Activated CD4-positive, alpha-beta memory T cell treated with anti-CD3 and anti-CD28 coated beads for 36 hours (primary cell): ENCODE results near the gene GRM8. TPM values are rescaled to one million over a fixed set of nuclear protein-coding genes. Genes with fewer than 3 reads are reported as not detected.

Experiments
- CTCF ChIA-PET: fragments of 350-600 bp; sonication (Branson Sonifier 250); formaldehyde crosslinking; loops from one replicate; lab custom pipeline; 2021; ENCODE audit warnings: antibody characterized with exemption, inconsistent platforms; lab: Charles Lee
- POLR2A ChIA-PET: fragments of 350-600 bp; sonication (Branson Sonifier 250); formaldehyde crosslinking; loops from one replicate; lab custom pipeline; 2021; ENCODE audit warnings: antibody characterized with exemption; lab: Charles Lee
- DNase-seq: peaks from one replicate; pipeline ENCODE4 v3.0.0-alpha.2; 2020
- H3K27ac Mint-ChIP-seq: one replicate; pipeline ENCODE4 v1.8.0; 2021; ENCODE audit warnings: mixed read lengths
- H3K27me3 Mint-ChIP-seq: one replicate; pipeline ENCODE4 v1.8.0; 2021; ENCODE audit warnings: mixed read lengths
- H3K36me3 Mint-ChIP-seq: one replicate; pipeline ENCODE4 v1.8.0; 2021; ENCODE audit warnings: mixed read lengths
- H3K4me1 Mint-ChIP-seq: one replicate; pipeline ENCODE4 v1.8.0; 2021; ENCODE audit warnings: low read depth, mixed read lengths
- H3K4me3 Mint-ChIP-seq: one replicate; pipeline ENCODE4 v1.8.0; 2021; ENCODE audit warnings: mild to moderate bottlenecking, mixed read lengths
- H3K9me3 Mint-ChIP-seq: one replicate; pipeline ENCODE4 v1.8.0; 2021; ENCODE audit warnings: mixed read lengths
- intact Hi-C: fragments of 100-400 bp; cut with micrococcal nuclease; formaldehyde crosslinking; loops from one replicate; pipeline ENCODE4 v1.15.1; 2023
- total RNA-seq, 2 experiments: library from RNA; stranded (reverse); gene quantifications; one replicate each; pipeline ENCODE4 v1.2.3, GENCODE V29; 2021

The GRM8 gene
- total RNA-seq, 2 experiments from 2014 or later = not detected

GRCh38 chr7:126790763-126791162 is 462.0 kb downstream of the GRM8 start:
- CTCF ChIA-PET = no interaction called here

GRCh38 chr7:126783613-126784012 is 469.1 kb downstream of the GRM8 start:
- POLR2A ChIA-PET = no interaction called here
- H3K4me1 Mint-ChIP-seq = no peaks in the 10 kb centered on the region
- H3K36me3 Mint-ChIP-seq = no peaks in the 10 kb centered on the region
- intact Hi-C loops = no loop called here
- H3K9me3 Mint-ChIP-seq = no peaks in the 10 kb centered on the region
- no peak for DNase-seq
- CTCF ChIA-PET = no interaction called here
- H3K27me3 Mint-ChIP-seq = peaks cover 4% of the 10 kb centered on the region
- no peak overlapping the region for H3K27ac Mint-ChIP-seq
- no peak overlapping the region for H3K4me3 Mint-ChIP-seq

More at GRCh38 chr7:126790763-126791162, 462.0 kb downstream of the GRM8 start:
- H3K27me3 Mint-ChIP-seq = peaks cover 2% of the 10 kb centered on the region
- DNase-seq = no peak
- H3K4me1 Mint-ChIP-seq = no peaks in the 10 kb centered on the region
- no peaks in the 10 kb centered on the region for H3K9me3 Mint-ChIP-seq
- no peak overlapping the region for H3K4me3 Mint-ChIP-seq
- no peak overlapping the region for H3K27ac Mint-ChIP-seq
- H3K36me3 Mint-ChIP-seq = no peaks in the 10 kb centered on the region
- intact Hi-C loops = no loop called here
- POLR2A ChIA-PET = no interaction called here

GRCh38 chr7:126780993-126781392 is 471.7 kb downstream of the GRM8 start:
- Mint-ChIP-seq H3K27me3 (peaks cover 4% of the 10 kb centered on the region), H3K9me3 (no peaks in the 10 kb centered on the region), H3K36me3 (no peaks in the 10 kb centered on the region), H3K4me3 (no peak overlapping the region), H3K27ac (no peak overlapping the region), H3K4me1 (no peaks in the 10 kb centered on the region)
- intact Hi-C loops = no loop called here
- no peak for DNase-seq
- ChIA-PET CTCF (no interaction called here), POLR2A (no interaction called here)

GRCh38 chr7:126778101-126778500 is 474.6 kb downstream of the GRM8 start:
- CTCF ChIA-PET = no interaction called here
- H3K36me3 Mint-ChIP-seq = no peaks in the 10 kb centered on the region
- no peaks in the 10 kb centered on the region for H3K9me3 Mint-ChIP-seq
- peaks cover 4% of the 10 kb centered on the region for H3K27me3 Mint-ChIP-seq
- intact Hi-C loops = no loop called here
- no peaks in the 10 kb centered on the region for H3K4me1 Mint-ChIP-seq
- no peak overlapping the region for H3K4me3 Mint-ChIP-seq
- POLR2A ChIA-PET = no interaction called here
- DNase-seq = no peak
- no peak overlapping the region for H3K27ac Mint-ChIP-seq

- Mint-ChIP-seq H3K9me3 (no peaks in the 10 kb centered on the region), H3K4me3 (no peak overlapping the region), H3K36me3 (no peaks in the 10 kb centered on the region), H3K4me1 (no peaks in the 10 kb centered on the region), H3K27me3 (peaks cover 5% of the 10 kb centered on the region), H3K27ac (no peak overlapping the region)
- CTCF ChIA-PET = no interaction called here
- intact Hi-C loops = no loop called here
- DNase-seq = no peak
- POLR2A ChIA-PET = no interaction called here
Measured at GRCh38 chr7:126776498-126776897, 476.2 kb downstream of the GRM8 start.

- H3K27ac Mint-ChIP-seq = no peak overlapping the region
- no peak for DNase-seq
- intact Hi-C loops = no loop called here
- H3K9me3 Mint-ChIP-seq = no peaks in the 10 kb centered on the region
- ChIA-PET POLR2A (no interaction called here), CTCF (no interaction called here)
- no peak overlapping the region for H3K4me3 Mint-ChIP-seq
- H3K36me3 Mint-ChIP-seq = no peaks in the 10 kb centered on the region
- no peaks in the 10 kb centered on the region for H3K4me1 Mint-ChIP-seq
- peaks cover 2% of the 10 kb centered on the region for H3K27me3 Mint-ChIP-seq
Measured at GRCh38 chr7:126774077-126774476, 478.7 kb downstream of the GRM8 start.

GRCh38 chr7:126768836-126769235 is 483.9 kb downstream of the GRM8 start:
- no peaks in the 10 kb centered on the region for H3K4me1 Mint-ChIP-seq
- H3K36me3 Mint-ChIP-seq = no peaks in the 10 kb centered on the region
- POLR2A ChIA-PET = no interaction called here
- CTCF ChIA-PET = no interaction called here
- H3K4me3 Mint-ChIP-seq = no peak overlapping the region
- no peaks in the 10 kb centered on the region for H3K9me3 Mint-ChIP-seq
- intact Hi-C loops = no loop called here
- H3K27ac Mint-ChIP-seq = no peak overlapping the region
- no peak for DNase-seq
- H3K27me3 Mint-ChIP-seq = peaks cover 2% of the 10 kb centered on the region

GRCh38 chr7:126760914-126761577 is 491.7 kb downstream of the GRM8 start:
- H3K36me3 Mint-ChIP-seq = no peaks in the 10 kb centered on the region

GRCh38 chr7:126755381-126755780 is 497.4 kb downstream of the GRM8 start:
- H3K9me3 Mint-ChIP-seq = no peaks in the 10 kb centered on the region
- no peaks in the 10 kb centered on the region for H3K27me3 Mint-ChIP-seq
- intact Hi-C loops = no loop called here
- no peak for DNase-seq
- POLR2A ChIA-PET = no interaction called here
- H3K4me3 Mint-ChIP-seq = no peak overlapping the region
- no peaks in the 10 kb centered on the region for H3K4me1 Mint-ChIP-seq
- no peaks in the 10 kb centered on the region for H3K36me3 Mint-ChIP-seq
- CTCF ChIA-PET = no interaction called here
- no peak overlapping the region for H3K27ac Mint-ChIP-seq

More at GRCh38 chr7:126760914-126761577, 491.7 kb downstream of the GRM8 start:
- intact Hi-C loops = no loop called here
- H3K4me1 Mint-ChIP-seq = no peaks in the 10 kb centered on the region
- no peaks in the 10 kb centered on the region for H3K27me3 Mint-ChIP-seq
- DNase-seq = no peak
- ChIA-PET CTCF (no interaction called here), POLR2A (no interaction called here)
- no peak overlapping the region for H3K27ac Mint-ChIP-seq
- H3K9me3 Mint-ChIP-seq = no peaks in the 10 kb centered on the region
- H3K4me3 Mint-ChIP-seq = no peak overlapping the region

- POLR2A ChIA-PET = no interaction called here
- Mint-ChIP-seq H3K4me3 (no peak overlapping the region), H3K27ac (no peak overlapping the region), H3K36me3 (no peaks in the 10 kb centered on the region), H3K27me3 (peaks cover 5% of the 10 kb centered on the region), H3K4me1 (no peaks in the 10 kb centered on the region), H3K9me3 (no peaks in the 10 kb centered on the region)
- no peak for DNase-seq
- CTCF ChIA-PET = no interaction called here
- intact Hi-C loops = no loop called here
Measured at GRCh38 chr7:126750207-126750911, 502.4 kb downstream of the GRM8 start.

- CTCF ChIA-PET = no interaction called here
- H3K4me3 Mint-ChIP-seq = no peak overlapping the region
- no peak overlapping the region for H3K27ac Mint-ChIP-seq
- no peaks in the 10 kb centered on the region for H3K4me1 Mint-ChIP-seq
- H3K36me3 Mint-ChIP-seq = no peaks in the 10 kb centered on the region
- intact Hi-C loops = no loop called here
- POLR2A ChIA-PET = no interaction called here
- no peak for DNase-seq
- no peaks in the 10 kb centered on the region for H3K27me3 Mint-ChIP-seq
- no peaks in the 10 kb centered on the region for H3K9me3 Mint-ChIP-seq
Measured at GRCh38 chr7:126728967-126729366, 523.8 kb downstream of the GRM8 start.

- Mint-ChIP-seq H3K36me3 (no peaks in the 10 kb centered on the region), H3K4me3 (no peak overlapping the region), H3K27me3 (no peaks in the 10 kb centered on the region), H3K9me3 (no peaks in the 10 kb centered on the region), H3K27ac (no peak overlapping the region), H3K4me1 (no peaks in the 10 kb centered on the region)
- intact Hi-C loops = no loop called here
- DNase-seq = peak; percentile 14
- POLR2A ChIA-PET = no interaction called here
- CTCF ChIA-PET = no interaction called here
Measured at GRCh38 chr7:126727930-126728391, 524.8 kb downstream of the GRM8 start.
